Stimulated activated CD8-positive, alpha-beta memory T cell treated with anti-CD3 and anti-CD28 coated beads, Interleukin-15, amount 100 ng/mL, for 4 hours (primary cell): ENCODE measurements around the gene RAPGEF6.
"Not testable (repeated sequence)": the region's sequence is repeated elsewhere in the genome, so short reads cannot be mapped to it uniquely, and the experiment has no call there.

Source experiments
- DNase-seq, 2 donors: peaks; one replicate each; pipeline ENCODE4 v3.0.0-alpha.2; 2020; ENCODE audit warnings: low read depth in 2 of 2

The RAPGEF6 gene

DNA sequence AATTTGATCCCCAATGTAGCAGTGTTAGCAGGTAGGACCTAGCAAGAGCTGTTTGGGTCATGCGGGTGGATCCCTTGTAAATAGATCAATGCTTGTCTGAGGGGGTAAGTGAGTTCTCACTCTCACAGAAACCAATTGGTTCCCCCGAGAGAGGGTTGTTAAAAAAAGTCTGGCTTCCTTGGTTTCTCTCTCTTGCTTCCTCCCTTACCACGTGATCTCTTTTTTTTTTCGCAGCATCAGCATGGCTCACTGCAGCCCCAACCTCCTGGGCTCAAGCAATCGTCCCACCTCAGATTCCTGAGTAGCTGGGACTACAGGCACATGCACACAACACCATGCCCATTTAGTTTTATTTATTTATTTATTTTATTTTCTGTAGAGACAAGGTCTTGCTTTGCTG is 26.4 kb downstream of the RAPGEF6 start:
- DNase-seq = no peak

DNA sequence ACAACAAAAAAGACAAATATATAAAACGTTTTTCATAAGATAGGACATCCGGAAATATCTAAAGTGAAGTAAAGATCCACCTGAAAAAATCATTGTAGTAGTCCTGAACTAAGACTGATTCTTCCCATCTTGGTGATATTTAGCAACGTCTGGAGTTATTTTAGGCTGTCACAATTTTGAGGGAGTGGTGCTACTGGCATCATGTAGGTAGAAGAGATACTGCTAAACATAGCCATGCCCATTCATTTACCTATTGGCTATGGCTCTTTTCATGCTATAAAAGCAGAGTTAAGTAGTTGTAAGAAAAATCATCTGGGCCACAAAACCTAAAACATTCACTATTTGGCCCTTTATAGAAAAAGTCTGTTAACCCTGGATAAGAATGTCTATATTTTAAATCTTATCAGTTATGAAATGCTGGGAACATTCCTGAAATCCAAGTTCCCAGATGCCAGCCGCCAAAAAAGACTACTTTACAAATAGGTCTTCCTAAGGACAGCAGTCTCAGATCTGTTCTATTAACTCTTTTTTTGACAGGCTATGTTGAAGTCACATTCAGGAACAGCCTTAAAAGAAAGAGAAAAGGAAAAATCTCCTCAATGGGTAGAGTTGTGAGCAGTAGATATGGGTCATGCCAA is 27.0 kb downstream of the RAPGEF6 start:
- no peak for DNase-seq

DNA sequence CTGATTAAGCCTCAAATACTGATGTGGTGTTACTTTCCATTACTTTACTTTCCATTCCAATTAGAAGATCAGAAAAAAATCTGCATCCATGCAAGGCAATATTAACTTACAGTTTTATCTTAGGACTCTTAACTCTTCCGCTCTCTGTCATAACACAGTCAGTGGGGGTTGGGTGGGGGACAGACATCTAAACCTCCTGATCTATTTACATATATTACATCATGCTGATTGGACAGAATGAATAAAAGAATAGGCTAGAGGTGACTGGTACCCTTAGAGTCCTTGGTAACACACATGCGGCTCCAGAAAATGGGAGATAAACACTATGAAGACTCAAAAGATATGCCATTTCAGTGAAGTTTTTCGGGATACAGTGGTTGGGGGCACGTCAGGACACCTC is 27.6 kb downstream of the RAPGEF6 start:
- no peak for DNase-seq

DNA sequence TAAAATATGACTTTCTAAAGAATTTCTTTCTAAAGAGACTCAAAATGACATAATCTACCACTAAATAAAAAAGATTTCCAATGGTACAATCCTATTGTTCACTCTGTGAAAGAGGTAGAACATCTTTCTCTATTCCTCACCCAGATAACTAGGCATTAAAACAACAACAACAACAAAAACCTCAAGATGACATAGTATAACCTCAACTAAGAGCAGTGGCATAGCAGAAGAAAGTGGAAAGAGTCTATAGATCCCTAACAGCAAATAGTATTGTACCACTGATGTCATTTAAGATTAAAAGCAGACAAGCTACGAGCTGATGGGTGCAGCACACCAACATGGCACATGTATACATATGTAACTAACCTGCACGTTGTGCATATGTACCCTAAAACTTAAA is 29.9 kb downstream of the RAPGEF6 start:
- DNase-seq = no peak

DNA sequence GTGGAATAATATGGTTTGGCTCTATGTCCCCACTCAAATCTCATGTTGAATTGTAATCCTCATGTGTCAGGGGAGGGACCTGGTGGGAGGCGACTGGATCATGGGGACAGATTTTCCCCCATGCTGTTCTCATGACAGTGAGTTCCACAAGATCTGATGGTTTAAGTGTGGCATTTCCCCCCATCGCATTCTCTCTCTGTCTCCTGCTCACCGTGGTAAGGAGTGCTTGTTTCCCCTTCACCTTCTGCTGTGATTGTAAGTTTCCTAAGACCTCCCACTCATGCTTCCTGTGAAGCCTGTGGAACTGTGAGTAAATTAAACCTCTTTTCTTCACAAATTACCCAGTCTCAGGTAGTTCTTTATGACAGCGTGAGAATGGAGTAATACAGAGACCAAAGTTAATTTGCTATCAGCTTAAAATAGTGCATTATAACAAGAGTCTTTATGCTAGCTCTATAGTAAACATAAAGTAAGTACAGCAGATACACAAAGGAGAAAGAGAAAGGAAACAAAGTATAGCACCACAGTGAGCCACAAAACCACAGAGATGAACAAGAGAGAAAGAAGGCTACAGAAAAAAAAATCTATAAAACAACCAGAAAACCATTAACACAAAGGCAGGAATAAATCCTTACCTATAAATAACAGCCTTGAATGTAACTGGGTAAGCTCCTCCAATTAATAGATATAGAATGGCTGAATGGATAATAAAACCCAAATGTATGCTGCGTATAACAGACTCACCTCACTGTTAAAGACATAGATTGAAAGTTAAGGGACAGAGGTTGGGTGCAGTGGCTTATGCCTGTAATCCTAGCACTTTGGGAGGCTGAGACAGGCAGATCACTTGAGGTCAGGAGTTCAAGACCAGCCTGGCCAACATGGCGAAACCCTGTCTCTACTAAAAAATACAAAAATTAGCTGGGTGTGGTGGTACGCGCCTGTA is 39.7 kb downstream of the RAPGEF6 start:
- DNase-seq = peak in 1 of 2 donors; percentile 24

DNA sequence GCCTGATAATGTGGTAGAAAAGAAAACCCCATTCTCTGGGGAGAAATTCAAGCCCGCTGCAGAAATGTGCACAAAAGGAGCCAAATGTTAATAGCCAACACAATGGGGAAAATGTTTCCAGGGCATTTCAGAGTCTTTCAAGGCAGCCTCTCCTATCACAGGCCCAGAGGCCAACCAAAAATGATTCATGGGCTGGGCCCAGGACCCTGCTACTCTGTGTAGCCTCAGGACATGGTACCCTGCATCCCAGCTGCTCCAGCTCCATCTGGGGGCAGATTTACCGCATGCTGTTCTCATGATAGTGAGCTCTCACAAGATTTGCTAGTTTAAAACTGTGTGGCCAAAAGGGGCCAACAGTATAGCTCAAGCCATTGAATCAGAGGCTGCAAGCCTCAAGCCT is 41.1 kb downstream of the RAPGEF6 start:
- DNase-seq = no peak

DNA sequence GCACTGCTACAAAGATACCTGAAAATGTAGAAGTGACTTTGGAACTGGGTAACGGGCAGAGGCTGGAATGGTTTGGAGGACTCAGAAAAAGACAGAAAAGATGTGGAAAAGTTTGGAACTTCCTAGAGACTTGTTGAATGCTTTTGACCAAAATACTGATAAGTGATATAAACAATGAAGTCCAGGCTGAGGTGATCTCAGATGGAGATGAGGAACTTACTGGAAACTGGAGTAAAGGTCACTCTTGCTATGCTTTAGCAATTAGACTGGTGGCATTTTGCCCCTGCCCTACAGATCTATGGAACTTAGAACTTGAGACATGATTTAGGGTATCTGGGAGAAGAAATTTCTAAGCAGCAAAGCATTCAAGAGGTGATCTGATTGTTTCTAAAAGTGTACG is 41.6 kb downstream of the RAPGEF6 start:
- not testable (repeated sequence) for DNase-seq

DNA sequence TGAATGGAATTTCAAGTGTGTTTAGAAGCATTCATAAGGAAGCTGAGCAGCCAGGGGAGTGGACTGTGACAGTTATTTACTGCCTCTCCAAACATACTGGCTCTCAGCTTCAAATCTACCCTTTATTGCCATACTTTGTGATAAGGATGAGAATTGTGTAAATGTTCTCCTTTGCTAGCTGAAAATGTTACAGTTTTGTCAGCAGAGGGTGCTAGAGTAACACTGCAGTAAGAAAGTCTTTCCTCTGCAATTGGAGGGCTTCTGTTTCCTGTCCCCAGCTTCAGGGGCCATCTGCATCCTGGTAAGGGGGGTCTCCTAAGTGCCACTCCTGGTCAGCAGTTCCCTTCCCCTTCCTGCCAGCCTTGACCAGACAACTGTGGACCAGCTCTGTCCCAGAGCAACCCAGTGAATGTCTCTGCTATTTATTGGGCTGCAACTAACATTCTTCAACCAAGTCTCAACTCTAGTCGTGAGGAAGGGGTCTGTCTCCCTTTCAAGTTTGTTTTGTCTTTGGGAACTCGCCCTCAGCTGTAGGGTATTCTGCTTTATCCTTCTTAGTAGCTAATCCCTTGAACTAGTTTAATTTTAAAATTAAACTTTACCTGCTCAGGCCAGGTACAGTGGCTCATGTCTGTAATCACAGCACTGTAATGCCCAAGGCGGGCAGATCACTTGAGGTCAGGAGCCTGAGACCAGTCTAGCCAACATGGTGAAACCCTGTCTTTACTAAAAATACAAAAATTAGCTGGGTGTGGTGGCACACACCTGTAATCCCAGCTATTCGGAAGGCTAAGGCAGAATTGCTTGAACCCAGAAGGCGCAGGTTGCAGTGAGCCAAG is 45.3 kb downstream of the RAPGEF6 start:
- DNase-seq = no peak

DNA sequence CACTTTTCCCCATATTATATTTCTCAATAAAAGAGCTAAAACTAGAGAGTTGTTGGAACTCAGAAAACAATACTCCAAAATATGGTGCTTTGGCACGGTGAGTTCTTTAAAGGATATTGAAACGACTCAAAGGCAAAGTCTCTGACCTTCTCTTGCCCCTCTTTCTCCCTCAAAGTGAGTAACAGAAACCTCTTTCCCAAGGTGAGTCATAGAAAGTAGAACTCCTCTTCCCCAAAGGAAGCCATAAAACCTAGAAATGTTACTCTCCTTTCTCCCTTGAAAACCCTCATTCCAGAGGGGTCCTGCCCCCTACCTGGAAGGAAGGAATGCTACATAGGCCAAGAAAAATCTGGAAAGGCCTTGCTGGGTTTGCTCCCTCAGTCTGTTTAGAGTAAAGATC is 47.5 kb downstream of the RAPGEF6 start:
- DNase-seq = no peak

DNA sequence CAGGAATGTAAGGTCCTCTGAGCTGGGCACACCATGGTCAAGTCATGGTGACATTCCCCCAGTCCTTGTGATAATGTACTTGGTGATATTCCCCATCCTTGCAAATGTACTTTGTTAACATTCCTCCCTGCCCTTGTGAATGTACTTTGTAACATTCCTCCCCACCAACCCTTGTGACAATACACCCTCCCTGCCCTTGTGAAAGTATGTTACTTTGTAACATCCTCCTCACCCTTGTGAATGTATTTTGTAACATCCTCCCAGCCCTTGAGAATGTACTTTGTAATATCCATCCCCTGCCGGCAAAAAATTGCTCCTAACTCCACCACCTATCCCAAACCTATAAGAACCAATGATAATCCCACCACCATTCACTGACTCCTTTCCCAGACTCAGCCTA is 53.3 kb downstream of the RAPGEF6 start:
- no peak for DNase-seq

DNA sequence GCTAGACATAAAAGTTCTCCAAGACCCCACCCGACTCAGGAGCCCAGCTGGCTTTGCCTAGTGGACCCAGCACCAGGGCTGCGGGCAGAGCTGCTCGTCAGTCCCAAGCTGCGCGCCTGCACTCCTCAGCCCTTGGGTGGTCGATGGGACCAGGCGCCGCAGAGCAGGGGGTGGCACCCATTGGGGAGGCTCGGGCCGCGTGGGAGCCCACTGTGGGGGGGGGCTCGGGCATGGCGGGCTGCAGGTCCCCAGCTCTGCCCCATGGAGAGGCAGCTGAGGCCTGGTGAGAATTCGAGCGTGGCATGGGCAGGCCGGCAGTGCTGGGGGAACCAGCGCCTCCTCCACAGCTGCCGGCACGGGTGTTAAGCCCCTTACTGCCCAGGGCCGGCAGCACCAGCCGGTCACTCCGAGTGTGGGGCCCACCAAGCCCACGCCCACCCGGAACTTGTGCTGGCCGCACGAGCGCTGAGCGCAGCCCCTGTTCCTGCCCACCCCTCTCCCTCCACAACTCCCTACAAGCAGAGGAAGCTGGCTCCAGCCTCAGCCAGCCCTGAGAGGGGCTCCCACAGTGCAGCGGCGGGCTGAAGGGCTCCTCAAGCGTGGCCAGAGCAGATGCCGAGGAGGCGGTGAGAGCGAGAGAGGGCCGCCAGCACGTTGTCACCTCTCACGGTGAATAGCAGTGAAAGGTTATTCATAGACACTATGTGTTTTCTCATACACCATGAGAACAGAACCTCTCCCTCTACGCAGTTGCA is 54.9 kb downstream of the RAPGEF6 start:
- no peak for DNase-seq

DNA sequence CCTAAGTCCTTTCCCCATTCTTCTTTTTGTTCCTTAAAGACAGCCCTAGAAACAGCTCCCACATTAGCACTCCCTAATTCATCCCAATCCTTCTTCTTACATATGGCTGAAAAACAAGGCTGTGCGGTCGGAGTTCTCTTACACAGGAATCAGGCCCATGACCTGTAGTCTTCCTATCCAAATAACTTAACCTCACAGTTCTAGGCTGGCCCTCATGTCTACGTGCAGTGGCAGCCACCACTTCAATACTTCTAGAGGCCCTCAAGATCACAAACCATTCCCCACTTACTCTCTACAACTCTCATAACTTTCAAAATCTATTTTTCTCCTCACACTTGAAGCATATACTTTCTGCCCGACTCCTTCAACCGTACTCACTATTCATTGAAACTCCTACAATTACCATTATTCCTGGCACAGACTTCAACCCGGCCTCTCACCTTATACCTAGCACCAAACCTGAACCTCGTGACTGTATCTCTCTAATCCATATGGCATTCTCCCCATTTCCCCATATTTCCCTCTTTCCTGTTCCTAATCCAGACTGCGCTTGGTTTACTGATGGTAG is 59.3 kb downstream of the RAPGEF6 start:
- no peak for DNase-seq

DNA sequence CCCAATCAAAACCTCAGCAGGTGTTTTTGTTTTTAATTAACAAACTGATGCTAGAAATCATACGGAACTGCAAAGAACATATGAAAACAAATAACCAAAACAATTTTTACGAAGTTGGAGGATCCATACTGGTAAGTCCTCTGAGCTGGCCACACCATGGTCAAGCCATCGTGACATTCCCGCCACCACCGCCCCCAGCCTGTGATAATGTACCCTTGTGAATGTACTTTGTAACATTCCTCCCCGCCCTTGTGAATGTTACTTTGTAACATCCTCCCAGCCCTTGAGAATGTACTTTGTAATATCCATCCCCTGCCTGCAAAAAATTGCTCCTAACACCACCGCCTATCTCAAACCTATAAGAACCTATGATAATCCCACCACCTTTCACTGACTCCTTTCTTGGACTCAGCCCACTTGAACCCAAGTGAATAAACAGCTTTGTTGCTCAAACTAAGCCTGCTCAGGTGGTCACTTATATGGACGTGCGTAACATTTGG is 63.3 kb downstream of the RAPGEF6 start:
- no peak for DNase-seq

DNA sequence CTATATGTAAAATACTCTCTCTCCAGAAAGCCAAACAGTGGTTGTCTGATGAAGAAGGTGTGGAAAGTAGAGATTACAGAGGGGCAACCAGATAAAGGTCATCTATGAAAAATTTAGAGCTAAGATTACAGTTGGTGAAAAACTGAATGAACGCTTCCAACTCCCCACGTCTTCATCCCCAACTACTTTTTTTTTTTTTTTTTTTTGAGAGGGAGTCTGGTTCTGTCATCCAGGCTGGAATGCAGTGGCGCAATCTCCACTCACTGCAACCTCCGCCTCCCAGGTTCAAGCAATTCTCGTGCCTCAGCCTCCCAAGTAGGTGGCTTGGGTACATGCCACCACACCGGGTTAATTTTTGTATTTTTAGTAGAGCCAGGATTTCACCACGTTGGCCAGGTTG is 64.3 kb downstream of the RAPGEF6 start:
- DNase-seq = no peak

DNA sequence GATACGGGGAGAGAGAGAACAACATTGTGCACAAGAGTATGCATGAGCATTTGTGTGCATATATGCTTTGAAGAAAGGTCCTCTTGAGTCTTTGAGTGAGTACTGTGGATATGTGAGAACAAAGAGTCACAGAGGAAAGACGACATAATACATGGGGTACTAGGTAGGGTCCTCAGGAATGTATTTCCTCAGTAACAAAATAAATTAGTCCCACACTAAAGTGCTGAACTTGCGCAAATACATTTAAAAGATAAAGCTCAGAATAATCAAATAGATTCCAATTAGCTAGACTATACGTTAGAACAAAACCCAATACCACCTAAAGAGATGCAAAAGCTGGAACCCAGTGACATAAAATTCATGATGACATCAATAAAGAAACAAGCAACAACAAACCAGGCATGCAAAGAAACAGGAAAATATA is 70.8 kb downstream of the RAPGEF6 start:
- DNase-seq = no peak

DNA sequence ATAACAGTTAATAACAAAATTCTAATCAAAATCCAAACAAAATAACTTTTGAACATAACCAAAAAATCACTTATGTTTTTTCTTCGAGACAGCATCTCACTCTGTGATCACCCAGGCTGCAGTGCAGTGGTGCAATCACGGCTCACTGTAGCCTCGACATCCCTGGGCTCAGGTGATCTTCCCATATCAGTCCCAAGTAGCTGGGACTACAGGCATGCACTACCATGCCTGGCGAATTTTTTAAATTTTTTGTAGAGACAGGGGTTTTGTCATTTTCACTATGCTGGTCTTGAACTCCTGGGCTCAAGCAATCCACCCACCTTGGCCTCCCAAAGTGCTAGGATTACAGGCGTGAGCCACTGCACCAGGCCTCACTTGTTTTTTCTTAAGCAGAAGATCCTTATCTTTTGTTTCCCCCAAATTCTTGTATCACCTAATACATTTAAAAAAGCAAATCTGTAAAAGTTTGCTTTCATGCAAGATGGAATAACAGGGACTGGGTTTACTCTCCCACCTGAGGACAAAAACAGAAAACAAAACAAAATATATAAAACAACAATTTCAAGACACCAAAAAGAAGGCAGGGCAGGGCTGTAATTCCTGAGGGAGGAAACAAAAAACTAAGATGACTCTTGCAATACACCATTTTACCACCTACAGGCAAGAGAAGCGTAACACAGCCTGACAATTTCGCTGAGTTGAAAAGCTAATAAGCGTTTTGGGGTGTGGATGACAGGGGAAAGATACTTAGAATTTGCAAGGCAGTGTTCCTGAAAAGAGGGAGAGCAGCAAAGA is 71.4 kb downstream of the RAPGEF6 start:
- no peak for DNase-seq

DNA sequence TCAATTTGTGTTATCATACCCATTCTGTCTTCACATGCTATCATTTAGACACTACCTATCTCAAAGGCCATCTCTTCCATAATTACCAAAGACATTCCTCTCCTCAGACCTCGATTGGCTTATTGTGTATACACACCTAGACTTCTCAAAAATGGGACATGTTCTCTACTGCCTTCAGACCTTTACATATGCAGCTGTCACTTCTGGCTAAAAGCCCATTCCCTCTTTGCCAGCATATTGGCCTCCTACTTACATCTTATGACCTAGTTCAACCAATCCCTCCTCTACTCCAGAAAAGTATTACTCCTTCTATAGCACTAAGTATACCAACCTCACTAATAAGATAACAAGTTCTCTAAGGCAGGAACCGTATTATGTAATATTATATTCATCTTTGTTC is 84.4 kb downstream of the RAPGEF6 start:
- DNase-seq = no peak

DNA sequence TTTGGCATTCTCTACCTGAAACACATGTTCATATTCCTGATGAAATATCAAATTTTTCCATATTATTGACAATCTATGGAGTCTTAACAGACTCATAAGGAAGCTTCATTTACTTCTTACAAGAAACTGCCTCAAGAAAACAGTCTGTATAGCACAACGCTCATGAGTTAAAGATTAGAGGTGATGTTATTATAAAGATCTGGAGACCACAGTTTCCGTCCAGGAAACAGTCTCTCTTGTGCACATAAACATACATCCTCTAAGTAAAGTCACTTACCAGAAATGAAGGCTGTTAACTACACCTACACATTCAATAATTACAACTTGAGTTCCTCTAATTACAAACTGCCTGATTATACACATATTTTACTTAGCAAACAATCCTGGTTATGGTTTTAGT is 86.9 kb downstream of the RAPGEF6 start:
- no peak for DNase-seq

DNA sequence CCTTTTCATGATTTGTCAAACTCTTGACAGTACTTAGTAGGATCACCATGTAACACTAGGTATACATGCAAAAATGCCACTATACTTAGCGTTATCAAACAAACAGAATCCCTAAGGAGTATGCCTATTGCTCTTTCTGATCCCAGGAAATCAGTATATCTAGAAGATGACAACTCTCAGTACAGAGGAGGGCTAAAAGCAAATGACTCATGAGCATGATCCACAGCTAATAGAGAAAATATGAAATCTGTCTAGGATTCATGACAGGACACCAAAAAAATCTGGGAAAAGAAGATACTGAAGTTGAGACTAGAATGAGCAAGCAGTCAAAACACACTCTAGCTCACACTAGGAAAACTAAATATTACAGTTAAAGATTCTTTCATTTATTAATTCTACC is 89.2 kb downstream of the RAPGEF6 start:
- no peak for DNase-seq

DNA sequence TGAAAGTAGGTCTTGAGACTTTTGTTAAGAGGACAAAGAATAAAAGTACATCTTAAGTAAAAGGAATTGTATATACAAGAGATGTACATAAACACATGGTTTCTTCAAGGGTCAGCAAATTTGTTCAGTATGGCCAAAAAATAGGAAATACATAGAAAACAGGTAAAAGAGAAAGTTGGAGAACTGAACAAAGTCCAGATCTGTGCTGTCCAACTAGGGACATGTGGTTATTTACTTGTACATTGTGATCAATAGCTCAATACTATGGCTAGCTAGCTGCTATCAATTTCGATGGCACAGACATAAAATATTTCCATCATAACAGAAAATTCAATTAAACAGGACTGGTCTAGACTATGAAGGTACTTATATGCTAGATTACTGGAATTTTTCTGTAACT is 92.3 kb downstream of the RAPGEF6 start:
- DNase-seq = no peak
